CD4-positive, alpha-beta T cell treated with Interleukin-1 beta for 1 hour (primary cell): ENCODE measurements around the gene NUP214.

ENCODE experiments used
- DNase-seq, 2 donors: peaks; one replicate each; pipeline ENCODE4 v3.0.0-alpha.2; 2020 to 2022

Gene NUP214

DNA sequence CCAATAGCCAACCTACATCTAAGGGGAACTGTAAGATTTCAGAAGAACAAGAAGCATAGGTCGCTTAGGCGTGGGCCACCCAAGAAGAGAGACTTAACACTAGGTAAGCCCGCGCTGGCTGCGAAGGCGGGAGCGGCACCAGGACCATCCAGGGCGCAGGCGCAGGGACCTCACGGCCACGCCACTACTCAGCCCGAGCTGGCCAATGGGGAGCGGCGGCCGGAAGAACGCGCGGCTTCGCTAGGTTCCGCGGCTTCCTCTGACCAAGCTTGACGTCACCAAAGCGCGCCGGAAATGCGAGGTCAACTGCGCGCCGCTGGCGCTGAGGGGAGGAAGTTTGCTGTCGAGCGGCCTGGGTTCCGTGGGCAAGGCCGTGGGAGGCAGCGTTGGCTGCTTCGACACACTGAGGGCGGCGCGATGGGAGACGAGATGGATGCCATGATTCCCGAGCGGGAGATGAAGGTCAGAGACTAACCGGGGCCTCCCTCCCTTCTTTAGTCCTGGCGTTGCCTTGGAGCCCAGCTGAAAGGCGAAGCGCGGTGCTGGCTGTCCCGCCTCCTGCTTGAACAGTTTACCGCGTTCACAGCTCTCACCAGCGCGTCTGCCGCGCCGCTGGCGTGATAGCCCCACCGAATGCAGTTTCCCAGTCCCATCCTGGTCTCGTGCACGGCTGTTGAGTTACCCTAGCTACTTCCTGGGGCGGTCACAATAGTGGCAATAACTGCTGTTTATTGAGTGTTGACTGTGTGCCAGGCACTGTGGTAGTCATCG lies at the start of gene NUP214:
Gene NUP214 (plus strand): TSS at position 299 of the 771 bp plus-strand sequence. CDS start 119 bp downstream, at position 418.
- peak; percentile 99 for DNase-seq

DNA sequence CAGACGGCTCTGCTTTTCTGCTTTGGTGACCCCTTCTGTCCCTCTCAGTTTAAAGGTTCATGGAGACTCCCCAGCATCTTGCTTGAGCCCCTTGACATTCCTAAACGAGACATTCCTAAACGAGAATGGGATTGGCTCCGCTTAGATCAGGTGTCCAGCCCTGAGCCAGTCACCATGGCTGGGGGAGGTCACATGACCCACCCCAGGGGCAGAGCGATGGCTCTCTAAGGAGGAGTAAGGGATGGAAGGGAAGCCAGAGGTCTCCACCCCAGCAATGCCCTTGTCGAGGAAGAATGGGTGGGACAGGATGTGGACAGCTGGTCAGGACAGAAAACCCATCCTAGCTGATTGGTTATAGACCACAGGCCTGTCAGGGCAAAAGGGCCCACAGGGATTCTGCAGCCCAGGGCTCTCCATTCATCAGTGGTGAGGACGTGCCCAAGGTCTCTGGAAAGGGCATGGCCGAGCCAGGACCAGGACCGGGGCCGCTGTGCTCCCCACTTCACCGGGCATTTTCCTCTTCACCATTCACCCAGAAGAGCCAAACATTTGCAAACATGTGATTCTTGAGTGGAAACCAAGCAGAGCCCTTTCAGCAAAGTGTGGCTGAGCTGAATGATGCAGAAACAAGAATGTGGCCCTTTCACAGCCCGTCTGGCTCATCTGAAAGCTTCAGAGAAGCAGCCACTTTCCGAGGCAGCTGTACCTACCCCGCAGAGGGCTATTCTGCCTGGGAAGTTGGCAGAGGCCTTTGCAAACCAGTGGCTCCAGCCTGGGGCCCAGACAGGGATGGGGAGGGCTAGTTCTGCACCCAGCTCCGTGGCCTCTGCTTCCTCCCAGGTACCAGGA lies 48.8 kb upstream of the NUP214 start:
- no peak for DNase-seq

- no peak for DNase-seq
These were observed 46.7 kb upstream of the NUP214 start for GRCh38 chr9:131078427-131079366.

DNA sequence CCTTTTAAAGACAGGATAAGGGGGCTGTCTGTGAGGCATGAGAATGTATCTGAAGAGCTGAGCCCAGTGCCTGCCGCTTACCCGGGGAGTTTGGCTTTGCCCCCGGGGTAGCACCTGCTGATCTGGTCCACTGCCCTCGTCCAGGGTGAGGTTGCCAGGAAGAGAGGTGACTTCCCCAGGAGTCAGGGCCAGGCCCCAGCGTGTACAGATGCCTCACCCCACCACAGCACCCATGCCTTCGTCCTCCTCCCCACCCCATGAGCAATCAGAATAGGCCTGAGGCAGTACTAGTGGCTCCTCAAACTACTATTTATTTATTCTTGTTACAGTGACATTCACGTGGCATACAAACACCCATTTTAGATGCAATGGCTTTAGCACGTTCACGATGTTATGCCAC lies 44.8 kb upstream of the NUP214 start:
- no peak for DNase-seq

DNA sequence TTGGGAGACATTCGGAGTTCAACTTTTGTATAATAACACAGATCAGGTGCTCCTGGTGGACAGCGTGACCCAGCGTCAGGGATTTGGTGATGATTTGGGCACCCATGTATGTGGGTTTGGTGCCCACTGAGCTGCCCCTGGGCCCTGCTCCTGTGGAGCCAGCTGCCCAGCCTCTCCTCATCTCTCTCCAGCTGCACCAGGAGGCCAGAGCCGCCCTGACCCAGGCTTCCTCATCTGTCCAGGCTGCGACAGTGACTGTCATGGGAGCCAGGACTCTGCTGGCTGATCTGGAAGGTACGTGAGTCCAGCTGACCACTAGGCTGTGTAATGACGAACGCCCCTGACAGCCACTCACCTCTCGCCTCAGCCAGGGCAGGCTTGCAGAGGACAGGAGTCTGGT lies 43.5 kb upstream of the NUP214 start:
- DNase-seq, result no peak

GRCh38 chr9:131082774-131083512 lies 42.4 kb upstream of the NUP214 start:
- DNase-seq, result no peak

- no peak for DNase-seq
These were observed 40.6 kb upstream of the NUP214 start for GRCh38 chr9:131084661-131085369.

GRCh38 chr9:131085370-131086122 lies 39.8 kb upstream of the NUP214 start:
- DNase-seq, result no peak

DNA sequence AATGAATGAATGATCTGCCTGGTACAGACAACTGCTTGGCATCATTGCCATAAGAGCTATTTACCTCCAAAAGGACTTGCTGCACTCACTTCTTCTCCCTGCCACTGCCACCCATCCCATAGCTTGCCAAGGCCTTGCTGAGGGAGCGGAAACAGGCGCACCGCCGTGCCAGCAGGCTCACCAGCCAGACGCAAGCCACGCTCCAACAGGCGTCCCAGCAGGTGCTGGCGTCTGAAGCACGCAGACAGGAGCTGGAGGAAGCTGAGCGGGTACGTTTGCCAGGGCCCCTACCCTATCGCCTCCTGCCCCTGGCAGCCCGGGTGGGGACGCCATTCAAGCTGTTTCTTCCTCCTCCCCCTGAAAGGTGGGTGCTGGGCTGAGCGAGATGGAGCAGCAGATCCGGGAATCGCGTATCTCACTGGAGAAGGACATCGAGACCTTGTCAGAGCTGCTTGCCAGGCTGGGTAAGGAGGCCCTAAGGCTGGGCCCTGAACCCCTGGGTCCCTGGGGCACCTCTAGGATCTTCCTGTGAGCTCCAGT lies 38.0 kb upstream of the NUP214 start:
- DNase-seq, result no peak

DNA sequence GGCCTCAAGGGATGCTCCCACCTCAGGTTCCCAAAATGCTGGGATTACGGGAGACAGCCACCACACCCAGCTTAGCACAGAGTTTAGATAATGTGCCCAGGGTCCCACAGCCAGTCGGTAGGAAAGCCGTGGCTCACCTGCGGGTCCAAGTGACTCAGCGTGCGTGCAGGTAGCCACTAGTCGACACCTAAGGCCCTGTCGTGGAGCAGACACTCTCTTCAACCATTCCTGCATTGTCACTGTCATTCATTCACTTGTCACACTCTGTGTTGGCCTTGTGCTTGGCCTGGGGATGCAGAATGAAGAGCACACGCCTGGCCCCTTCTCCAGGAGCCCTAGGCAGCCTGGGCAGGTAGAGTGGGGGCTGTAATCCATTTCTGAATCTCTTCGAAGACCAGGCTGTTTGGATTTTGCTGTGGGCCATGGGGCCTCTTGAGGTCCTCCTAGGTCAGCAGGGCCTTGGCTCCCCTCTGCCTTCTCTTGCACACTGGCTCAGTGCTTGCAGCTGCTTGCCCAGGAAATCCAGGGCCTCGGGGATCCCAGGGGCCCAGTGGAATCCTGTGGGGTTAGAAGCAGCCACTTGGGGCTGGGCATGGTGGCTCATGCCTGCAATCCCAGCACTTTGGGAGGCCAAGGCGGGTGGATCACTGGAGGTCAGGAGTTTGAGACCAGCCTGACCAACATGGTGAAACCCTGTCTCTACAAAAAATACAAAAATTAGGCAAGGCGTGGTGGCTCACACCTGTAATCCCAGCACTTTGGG lies 35.2 kb upstream of the NUP214 start:
- no peak for DNase-seq

- no peak for DNase-seq
These were observed 33.9 kb upstream of the NUP214 start for GRCh38 chr9:131091352-131091992.

DNA sequence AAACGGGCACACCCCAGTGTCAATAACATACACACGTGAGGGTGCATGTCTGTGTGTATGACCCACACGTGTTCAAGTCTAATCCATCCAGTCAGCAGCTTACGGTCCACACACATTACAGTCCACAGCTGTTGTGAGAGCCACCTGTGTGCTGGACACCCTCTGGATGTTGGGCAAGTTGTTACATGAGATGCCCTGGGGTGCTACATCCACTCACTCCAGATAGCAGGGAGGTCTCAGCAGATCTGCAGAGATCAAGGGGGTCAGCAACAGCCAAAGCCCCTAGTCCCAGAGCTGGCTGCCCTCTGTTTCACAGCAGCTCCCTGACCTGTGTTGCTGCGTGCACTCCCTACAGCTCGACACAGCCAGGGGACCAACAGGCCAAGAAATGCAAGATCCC lies 33.4 kb upstream of the NUP214 start:
- no peak for DNase-seq

DNA sequence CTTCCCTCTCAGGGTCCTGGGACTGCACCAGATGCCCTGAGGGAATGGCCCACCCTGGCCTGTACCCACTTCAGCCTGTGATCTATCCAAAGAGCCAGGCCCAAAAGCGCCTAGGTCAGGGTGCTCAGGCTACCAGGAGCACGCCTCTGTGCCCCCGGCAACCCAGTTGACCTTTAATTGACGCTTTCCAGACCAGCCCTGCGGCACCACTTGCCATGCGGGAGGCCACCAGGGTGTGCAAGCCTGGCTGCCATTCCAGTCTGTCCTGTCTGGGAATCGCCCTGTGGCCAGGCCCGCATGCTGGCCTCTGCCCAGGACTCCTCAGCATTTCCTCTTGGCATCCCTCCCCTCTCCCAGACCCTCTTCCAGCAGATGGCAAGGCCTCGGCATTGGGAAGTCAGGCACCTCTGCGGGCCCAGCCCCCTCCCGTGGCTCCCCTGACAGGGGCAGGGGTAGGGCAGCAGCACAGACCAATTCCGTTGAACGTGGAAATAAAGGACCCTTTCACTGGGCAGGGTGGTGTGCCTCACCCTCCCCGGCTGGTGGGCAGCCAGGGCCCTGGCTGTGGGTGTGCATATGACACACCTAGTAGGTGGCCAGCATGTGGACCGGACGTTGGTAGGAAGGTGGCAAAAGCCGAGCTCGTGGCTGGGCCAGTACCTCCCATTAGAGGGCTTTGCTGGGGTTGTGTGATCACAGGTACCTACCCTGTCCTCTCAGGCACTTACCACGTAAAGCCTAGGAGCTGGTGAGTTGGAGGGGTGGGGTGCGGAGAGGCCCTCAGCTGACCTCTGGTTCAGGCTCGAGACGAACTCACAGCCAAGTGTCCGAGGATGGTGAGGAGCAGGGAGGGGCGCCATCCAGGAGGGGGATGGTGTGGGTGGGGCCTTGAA lies 32.6 kb upstream of the NUP214 start:
- no peak for DNase-seq

DNA sequence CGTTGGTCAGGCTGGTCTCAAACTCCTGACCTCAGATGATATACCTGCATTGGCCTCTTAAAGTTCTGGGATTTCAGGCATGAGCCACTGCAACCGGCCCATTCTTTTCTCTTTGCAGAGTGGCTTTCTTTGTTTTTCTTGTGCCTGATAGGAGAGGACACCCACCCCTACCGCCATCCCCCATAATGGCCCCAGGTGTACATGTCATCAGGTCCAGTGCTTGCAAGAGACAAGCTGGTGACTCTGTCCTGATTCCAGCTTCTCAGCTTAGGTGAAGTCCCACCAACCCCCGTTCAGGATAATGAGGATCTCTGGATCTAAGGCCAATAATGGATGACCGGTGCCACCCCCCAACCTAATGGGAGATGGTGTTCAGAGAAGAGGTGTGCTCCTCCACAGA lies 31.4 kb upstream of the NUP214 start:
- DNase-seq, result no peak

- no peak for DNase-seq
These were observed 30.8 kb upstream of the NUP214 start for GRCh38 chr9:131094622-131095021.

- no peak for DNase-seq
These were observed 29.6 kb upstream of the NUP214 start for GRCh38 chr9:131095666-131096268.

DNA sequence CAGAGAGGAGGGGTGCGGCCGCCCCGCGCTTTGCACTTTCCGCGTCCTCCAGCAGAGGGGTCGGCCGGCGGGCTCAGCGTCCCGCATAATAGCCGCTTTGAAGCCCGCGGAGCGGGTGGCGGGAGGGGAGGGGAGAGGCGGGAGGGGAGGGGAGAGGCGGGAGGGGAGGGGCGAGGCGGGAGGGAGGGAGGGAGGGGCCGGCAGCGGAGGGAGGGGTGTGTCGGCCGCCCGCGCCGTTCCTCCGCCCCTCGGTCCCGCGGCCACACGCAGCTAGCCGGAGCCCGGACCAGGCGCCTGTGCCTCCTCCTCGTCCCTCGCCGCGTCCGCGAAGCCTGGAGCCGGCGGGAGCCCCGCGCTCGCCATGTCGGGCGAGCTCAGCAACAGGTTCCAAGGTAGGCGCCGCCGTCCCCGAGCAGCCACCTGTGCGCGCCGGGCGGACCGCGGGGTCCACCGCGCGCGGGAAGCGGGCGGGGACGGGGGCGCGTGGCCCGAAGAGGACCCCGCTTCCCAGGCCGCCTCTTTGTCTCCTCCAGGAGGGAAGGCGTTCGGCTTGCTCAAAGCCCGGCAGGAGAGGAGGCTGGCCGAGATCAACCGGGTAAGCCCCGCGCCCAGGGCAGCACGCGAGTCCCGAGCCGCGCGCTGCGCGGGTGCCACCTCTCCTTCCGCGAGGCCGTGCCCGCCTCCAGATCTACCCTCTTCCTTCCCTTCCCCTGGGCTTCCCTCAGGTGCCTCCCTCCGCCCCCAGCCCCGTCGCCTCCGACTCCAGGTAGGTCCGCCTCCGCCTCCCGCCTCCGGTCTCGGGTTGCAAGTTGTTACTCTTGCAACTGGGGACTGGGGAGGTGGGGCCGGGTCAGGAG lies 28.9 kb upstream of the NUP214 start, which contains the start of gene AIF1L:
Gene AIF1L (plus strand): TSS at position 263 of the 857 bp plus-strand sequence. CDS start 99 bp downstream, at position 362.
- no peak for DNase-seq
